Panc1 (cell line): Measurements from ENCODE around the gene THSD7B. TPM values are rescaled to one million over a fixed set of nuclear protein-coding genes. Genes with fewer than 3 reads are reported as not detected.

Experiments used
- ATAC-seq: fragments of 200-7000 bp; cut with Tn5 transposase; 2 replicates; pipeline ENCODE4 v1.9.1; 2020; ENCODE audit warnings: mild to moderate bottlenecking, moderate library complexity
- BruUV-seq: library from RNA; stranded (reverse); fragments of 400-500 nt; replicated peaks from 2 replicates; lab custom pipeline; 2021; lab: Mats Ljungman, UMichigan
- CTCF ChIA-PET: fragments of 300-600 bp; sonication (Branson Sonifier 250); formaldehyde crosslinking; loops from one replicate; lab custom pipeline; 2022; ENCODE audit warnings: antibody characterized with exemption; lab: Charles Lee
- POLR2A ChIA-PET: fragments of 300-600 bp; sonication (Branson Sonifier 250); formaldehyde crosslinking; loops from one replicate; lab custom pipeline; 2022; ENCODE audit warnings: antibody characterized with exemption; lab: Charles Lee
- DNase-seq: peaks from one replicate; pipeline ENCODE4 v3.0.0-alpha.2; 2010; ENCODE audit warnings: low read depth, low spot score
- H3K27ac ChIP-seq: 2 replicates; pipeline ENCODE4 v1.5.1; 2011; ENCODE audit warnings: mild to moderate bottlenecking, low read length, inconsistent platforms
- H3K27me3 ChIP-seq: fragments of 200-500 bp; sonication (Bioruptor generic); 2 replicates; pipeline ENCODE4 v1.6.0; 2014; ENCODE audit warnings: low read length, inconsistent platforms; ENCODE audit not compliant: control insufficient read depth, insufficient read depth
- H3K36me3 ChIP-seq: fragments of 200-500 bp; sonication (Bioruptor generic); 2 replicates; pipeline ENCODE4 v1.5.1; 2014; ENCODE audit warnings: inconsistent platforms, mild to moderate bottlenecking, low read length, moderate library complexity; ENCODE audit not compliant: control insufficient read depth, insufficient read depth
- H3K4me1 ChIP-seq: 2 replicates; pipeline ENCODE4 v1.5.1; 2011; ENCODE audit warnings: inconsistent platforms, mild to moderate bottlenecking, low read length, moderate library complexity; ENCODE audit not compliant: control insufficient read depth, insufficient read depth
- H3K4me3 ChIP-seq, 2 experiments: 2 replicates each; pipeline ENCODE4 v1.5.1; 2011 to 2012; ENCODE audit warnings: low read depth in 2 of 2, low read length in 2 of 2, mild to moderate bottlenecking in 2 of 2, inconsistent platforms in 1 of 2, moderate library complexity in 1 of 2
- H3K9me3 ChIP-seq: fragments of 200-500 bp; sonication (Bioruptor generic); 2 replicates; pipeline ENCODE4 v1.5.1; 2014; ENCODE audit warnings: low read depth, mild to moderate bottlenecking, inconsistent platforms, low read length, moderate library complexity; ENCODE audit not compliant: control insufficient read depth, insufficient read depth
- POLR2AphosphoS5 ChIP-seq: IDR thresholded peaks from 2 replicates; pipeline ENCODE4 v1.6.1; 2012; ENCODE audit warnings: mild to moderate bottlenecking, low read depth, low read length, moderate library complexity
- SIN3A ChIP-seq: IDR thresholded peaks from 2 replicates; pipeline ENCODE4 v1.6.1; 2012; ENCODE audit warnings: low read depth, mild to moderate bottlenecking, low read length, moderate library complexity, borderline replicate concordance; ENCODE audit not compliant: insufficient read depth
- TCF7L2 ChIP-seq: IDR thresholded peaks from 2 replicates; pipeline ENCODE4 v1.6.1; 2011; ENCODE audit warnings: mild to moderate bottlenecking, low read depth, low read length, inconsistent platforms
- in situ Hi-C: cut with HindIII; loops from 2 replicates; pipeline ENCODE4 v1.10.0; 2016; ENCODE audit warnings: low sequenced_read_pairs, low pct_unique_long_range_greater_than_20kb
- intact Hi-C: fragments of 100-400 bp; cut with micrococcal nuclease; formaldehyde crosslinking; loops from one replicate; pipeline ENCODE4 v1.10.0; 2022; ENCODE audit not compliant: unreplicated experiment
- total RNA-seq: library from RNA; stranded (reverse); gene quantifications from one replicate; pipeline ENCODE4 v1.2.1, GENCODE V29; 2021; ENCODE audit not compliant: unreplicated experiment
- TF ChIP-seq, protein P1 (sequence below), 2 experiments: IDR thresholded peaks; 2 replicates each; pipeline ENCODE4 v1.6.1; 2011 to 2012; ENCODE audit warnings: low read depth in 2 of 2, control low read depth in 1 of 2, low read length in 1 of 2, mild to moderate bottlenecking in 1 of 2, moderate library complexity in 1 of 2; ENCODE audit not compliant: insufficient read depth in 1 of 2
- TF ChIP-seq, protein P2 (sequence below): fragments of 450-650 bp; IDR thresholded peaks from 2 replicates; pipeline ENCODE4 v1.5.1; 2017; ENCODE audit warnings: mild to moderate bottlenecking

The THSD7B gene
- total RNA-seq, 1 experiment from 2014 or later: not detected

DNA sequence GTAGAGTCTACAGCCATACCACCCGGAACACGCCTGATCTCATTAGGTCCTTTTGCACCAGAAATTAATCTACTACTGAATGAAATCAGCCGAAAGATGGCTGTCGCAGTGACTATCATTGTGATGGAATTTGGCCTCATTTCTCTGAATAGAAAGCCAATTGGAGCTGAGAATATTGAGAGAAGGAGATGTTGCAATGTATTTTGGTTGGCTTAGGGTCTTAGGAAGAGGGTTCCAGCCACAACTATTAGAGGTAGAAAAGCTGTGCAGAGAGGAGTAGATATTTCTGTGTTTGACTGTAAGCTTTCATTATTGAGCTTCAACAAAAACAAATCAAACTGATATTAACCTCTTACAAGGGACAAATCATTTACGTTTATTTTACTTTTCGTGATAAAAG lies 98.1 kb downstream of the THSD7B start:
- BruUV-seq: no TSS peak
- CTCF ChIA-PET: no interaction called here

DNA sequence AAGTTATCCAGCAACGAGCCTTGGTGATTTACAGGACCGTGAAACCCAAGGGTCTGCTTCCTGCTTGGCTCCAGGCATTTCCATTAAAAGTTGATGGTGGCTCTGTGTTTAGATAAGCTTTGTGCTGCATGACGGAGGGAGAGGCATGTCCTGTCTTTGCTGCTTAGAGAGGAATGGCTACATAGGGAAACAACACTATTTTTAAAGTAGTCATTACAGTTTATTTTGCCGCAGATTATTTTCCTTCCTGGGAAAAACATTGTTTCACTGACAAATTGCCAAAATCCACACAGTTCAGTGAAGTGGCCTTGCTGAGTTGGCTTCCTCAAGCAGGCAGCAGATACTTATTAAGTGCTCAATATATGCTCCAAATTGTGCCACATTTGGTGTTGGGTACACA lies 98.5 kb downstream of the THSD7B start:
- DNase-seq (no peak), ATAC-seq (no peak)
- Histone ChIP-seq H3K4me1 (no peaks in the 10 kb centered on the region), H3K36me3 (no peaks in the 10 kb centered on the region), H3K4me3 (no peak overlapping the region), H3K27ac (no peak overlapping the region), H3K27me3 (no peaks in the 10 kb centered on the region), H3K9me3 (no peaks in the 10 kb centered on the region)
- TF ChIP-seq POLR2AphosphoS5 (no peak), TCF7L2 (no peak), SIN3A (no peak)
- TF ChIP-seq, protein P1, sequence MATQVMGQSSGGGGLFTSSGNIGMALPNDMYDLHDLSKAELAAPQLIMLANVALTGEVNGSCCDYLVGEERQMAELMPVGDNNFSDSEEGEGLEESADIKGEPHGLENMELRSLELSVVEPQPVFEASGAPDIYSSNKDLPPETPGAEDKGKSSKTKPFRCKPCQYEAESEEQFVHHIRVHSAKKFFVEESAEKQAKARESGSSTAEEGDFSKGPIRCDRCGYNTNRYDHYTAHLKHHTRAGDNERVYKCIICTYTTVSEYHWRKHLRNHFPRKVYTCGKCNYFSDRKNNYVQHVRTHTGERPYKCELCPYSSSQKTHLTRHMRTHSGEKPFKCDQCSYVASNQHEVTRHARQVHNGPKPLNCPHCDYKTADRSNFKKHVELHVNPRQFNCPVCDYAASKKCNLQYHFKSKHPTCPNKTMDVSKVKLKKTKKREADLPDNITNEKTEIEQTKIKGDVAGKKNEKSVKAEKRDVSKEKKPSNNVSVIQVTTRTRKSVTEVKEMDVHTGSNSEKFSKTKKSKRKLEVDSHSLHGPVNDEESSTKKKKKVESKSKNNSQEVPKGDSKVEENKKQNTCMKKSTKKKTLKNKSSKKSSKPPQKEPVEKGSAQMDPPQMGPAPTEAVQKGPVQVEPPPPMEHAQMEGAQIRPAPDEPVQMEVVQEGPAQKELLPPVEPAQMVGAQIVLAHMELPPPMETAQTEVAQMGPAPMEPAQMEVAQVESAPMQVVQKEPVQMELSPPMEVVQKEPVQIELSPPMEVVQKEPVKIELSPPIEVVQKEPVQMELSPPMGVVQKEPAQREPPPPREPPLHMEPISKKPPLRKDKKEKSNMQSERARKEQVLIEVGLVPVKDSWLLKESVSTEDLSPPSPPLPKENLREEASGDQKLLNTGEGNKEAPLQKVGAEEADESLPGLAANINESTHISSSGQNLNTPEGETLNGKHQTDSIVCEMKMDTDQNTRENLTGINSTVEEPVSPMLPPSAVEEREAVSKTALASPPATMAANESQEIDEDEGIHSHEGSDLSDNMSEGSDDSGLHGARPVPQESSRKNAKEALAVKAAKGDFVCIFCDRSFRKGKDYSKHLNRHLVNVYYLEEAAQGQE (IDR thresholded peaks at IDR 0.05; ENCODE audit: insufficient read depth in 1 of 2, low read depth in 2 of 2, low read length in 1 of 2): no peak
- TF ChIP-seq, protein P2, sequence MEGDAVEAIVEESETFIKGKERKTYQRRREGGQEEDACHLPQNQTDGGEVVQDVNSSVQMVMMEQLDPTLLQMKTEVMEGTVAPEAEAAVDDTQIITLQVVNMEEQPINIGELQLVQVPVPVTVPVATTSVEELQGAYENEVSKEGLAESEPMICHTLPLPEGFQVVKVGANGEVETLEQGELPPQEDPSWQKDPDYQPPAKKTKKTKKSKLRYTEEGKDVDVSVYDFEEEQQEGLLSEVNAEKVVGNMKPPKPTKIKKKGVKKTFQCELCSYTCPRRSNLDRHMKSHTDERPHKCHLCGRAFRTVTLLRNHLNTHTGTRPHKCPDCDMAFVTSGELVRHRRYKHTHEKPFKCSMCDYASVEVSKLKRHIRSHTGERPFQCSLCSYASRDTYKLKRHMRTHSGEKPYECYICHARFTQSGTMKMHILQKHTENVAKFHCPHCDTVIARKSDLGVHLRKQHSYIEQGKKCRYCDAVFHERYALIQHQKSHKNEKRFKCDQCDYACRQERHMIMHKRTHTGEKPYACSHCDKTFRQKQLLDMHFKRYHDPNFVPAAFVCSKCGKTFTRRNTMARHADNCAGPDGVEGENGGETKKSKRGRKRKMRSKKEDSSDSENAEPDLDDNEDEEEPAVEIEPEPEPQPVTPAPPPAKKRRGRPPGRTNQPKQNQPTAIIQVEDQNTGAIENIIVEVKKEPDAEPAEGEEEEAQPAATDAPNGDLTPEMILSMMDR: no peak
- in situ Hi-C loops: no loop called here
- intact Hi-C loops: no loop called here
- no TSS peak for BruUV-seq
- ChIA-PET POLR2A (no interaction called here), CTCF (no interaction called here)

More for the DNA sequence above, 98.1 kb downstream of the THSD7B start:
- Histone ChIP-seq H3K36me3 (no peaks in the 10 kb centered on the region), H3K9me3 (no peaks in the 10 kb centered on the region), H3K4me1 (no peaks in the 10 kb centered on the region), H3K4me3 (no peak overlapping the region), H3K27ac (no peak overlapping the region), H3K27me3 (no peaks in the 10 kb centered on the region)
- TF ChIP-seq, protein P1 (IDR thresholded peaks at IDR 0.05; ENCODE audit: insufficient read depth in 1 of 2, low read depth in 2 of 2, low read length in 1 of 2): no peak
- TF ChIP-seq, protein P2: no peak
- TF ChIP-seq TCF7L2: no peak
- TF ChIP-seq POLR2AphosphoS5: no peak
- no peak for TF ChIP-seq SIN3A
- in situ Hi-C loops (no loop called here), intact Hi-C loops (no loop called here)
- ATAC-seq: no peak
- POLR2A ChIA-PET: no interaction called here
- DNase-seq: no peak
